ENCODE data around the gene SH3GL1.

Gene SH3GL1

DNA sequence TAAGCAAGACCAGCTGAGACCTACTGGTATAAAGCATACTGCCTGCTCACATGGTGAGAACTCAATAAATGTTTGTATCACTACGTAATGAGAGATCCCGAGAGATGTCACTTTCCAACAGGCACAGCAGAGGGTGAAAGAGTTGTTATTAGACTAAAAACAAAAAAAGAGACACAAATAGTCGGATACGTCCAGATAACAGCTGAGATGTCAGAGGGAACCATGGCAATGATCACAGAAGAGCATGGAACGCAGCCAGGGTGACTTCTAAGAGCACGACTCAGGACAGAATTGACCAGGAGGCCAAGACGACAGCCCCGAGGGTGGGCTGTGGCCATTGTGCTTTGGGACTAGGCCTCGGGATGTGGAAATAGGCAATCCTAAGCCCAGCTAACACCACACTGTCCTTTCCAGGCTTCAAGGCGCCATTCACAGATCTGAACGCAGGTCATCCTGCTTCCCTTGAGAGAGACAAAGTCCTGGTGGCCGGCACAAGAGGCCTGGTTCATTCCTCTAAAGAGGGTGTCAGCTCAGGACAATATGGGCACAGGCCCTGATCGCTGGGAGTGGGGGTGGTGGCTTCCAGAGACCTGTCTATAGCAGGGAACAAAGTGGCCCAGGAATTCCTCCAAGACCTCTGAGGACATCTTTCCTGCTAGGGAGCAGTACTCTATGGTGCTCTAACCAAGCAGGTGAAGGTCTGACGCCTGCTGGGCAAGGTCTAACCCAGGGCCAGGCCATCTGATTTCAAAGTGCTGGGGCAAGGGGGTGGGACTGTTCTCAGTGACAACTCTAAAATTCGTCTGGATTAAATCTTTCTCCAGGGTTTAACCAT lies 3.2 kb downstream of the SH3GL1 start:
- DNase-seq: no peak

DNA sequence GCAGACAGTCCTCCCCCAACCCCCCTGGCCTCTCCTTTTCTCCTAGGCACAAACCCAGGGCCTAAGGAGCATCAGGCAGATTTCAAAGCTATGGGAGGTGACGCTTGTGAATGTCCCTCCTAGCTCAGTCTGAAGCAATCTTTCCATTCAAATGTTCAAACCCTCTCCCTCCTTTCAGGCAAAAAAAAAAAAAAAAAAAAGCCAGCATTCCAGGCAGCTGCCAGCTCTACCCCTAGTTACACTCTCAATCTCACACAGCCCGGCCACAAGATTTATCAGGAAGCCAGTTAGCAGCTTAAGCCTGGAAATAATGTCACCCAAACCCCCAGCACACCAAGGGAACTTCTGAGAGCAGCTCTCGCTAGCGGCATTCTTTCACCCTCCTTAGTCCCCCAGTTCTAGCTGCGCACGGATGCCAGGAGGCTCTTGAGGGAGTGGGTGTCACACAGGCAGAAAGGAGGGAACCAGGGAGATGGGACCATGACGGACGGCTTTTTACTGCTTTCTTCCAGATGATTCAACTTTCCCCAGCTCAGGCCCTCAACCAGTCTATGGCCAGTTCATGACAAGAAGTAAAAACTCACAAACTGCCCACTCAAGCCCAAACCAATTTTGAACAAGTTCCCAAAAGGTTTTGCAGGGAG lies 6.3 kb downstream of the SH3GL1 start:
- no peak for DNase-seq

DNA sequence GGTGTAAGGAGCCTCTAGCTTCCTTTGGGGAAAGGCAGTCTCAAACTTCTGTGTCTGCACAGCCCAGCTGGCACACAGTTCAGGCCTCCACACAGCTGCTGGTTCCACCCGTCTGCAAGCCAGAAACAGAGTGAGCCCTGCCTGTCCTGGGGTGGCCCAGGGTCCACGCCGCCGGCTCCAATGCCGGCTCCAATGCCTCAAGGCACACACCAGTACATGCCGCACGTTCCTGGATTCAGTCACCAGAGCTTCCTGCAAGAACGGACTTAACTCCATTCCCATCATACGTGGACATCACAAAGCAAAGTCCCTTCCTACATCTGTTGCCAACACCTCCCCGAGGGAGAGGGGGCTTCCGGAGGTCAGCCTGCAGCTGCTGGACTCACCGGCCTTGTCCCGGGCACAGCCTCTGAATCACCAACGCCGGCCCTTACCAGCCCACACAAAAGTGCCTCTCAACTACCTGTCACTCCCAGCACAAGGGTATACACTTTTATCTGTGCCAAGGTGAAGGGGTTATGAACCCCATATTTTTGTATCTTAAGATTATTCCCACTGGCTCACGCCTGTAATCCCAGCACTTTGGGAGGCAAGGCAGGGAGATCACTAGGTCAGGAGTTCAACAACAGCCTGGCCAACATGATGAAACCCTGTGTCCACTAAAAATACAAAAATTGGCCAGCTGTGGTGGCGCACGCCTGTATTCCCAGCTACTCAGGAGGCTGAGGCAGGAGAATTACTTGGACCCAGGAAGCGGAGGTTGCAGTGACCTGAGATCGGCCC lies 8.5 kb downstream of the SH3GL1 start:
- peak; percentile 35 for DNase-seq

DNA sequence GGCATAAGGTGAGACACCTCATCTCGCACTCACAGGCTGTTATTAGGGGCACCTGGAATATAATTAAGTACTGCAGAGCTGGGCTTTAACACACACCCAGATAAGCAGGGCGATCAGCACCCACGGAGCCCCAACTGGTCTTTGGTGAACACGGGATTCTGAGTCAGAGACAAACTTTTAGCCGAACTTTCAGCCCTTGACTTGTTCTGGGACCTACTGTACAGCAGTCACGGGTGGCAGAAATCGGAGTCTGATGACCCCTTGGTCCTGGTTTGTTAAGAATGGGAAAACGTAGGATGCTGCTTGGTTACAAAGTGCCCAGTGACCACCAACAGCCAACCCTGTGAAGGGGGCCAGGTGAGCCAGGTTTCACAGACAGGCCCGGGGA lies 9.0 kb downstream of the SH3GL1 start:
- DNase-seq: no peak

DNA sequence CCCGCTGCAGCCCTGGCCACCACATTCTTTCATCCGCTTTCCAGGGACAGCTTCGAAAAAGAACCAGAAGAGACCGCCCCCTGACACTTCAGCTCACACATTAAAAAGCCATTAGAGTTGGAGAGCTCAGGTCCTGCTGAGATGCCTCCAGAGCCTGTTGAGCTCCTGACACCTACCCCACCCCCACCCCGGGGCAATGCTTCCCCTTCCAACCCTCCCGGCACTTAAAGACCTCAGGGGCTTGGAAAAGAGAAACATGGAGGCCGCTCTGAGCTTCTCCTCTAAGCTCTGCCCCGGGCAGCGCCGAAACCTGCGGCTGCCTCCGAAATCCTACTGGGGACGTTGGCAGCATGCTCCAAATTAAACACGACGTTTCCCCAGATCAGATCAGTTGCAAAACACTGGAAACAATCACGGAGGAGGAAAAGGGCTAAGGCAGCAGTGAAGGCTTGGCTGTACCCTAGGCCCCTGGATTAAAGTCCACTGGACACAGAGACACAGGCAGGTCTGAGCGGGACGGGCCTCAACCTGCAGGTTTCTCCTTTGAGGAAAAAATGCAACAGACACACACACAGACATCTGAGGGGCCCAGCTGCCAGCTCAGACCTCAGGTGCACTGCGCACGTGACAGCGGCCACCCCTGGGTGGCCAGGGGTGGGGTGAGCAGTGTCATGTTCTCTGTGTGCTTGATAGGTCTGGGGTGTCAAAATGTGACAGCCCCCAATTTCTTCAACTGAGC lies 9.6 kb downstream of the SH3GL1 start:
- DNase-seq: no peak

DNA sequence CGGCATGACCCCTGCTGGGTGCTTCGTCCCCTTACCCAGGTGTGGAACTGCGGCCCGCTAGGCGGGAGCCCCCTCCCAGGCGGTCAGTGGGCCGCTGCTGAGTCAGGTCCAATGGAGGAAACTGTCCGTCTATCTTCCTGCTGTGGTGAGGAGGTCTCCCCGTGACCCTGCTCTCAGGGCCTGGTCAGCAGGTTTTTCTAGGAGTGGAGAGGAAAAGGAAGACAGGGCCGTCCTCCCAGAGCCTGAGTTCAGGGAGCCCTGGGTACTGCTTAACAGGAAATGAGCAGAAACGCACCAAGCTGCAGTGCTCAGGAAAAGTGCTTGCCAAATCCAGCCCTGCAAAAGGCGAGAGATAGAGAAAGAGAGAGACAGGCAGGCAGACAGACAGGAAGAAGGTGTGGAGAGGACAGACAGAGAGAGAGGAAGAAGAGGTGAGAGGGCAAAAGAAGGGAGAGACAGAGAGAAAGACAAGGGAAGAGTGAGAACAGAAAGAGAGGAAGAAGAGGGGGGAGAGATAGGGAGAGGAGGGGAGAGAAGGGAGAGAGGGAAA lies 10.3 kb downstream of the SH3GL1 start:
- DNase-seq: no peak

DNA sequence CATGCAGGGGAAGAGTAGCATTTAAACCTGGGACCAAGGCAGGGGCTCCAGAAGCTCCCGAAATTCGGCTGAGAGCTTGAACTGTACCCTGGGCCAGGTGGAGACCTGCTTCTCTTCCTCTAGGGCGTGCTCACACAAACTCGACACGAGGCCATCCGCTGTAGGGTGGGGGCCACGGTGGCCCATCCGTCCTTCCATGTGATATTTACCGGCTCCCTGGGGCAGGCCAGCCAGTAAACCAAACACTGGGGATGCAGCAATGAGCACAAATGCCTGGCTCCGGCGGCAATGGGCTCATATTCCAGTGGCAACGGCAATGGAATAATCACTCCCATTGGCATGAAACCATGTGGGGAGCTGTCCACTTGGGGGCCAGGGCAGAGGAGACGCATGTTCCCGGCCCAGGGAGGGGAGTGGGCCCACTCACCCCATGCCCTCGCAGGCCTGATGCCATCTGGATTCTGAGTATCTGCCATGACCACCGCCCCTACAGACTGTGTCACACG lies 10.8 kb downstream of the SH3GL1 start:
- no peak for DNase-seq

DNA sequence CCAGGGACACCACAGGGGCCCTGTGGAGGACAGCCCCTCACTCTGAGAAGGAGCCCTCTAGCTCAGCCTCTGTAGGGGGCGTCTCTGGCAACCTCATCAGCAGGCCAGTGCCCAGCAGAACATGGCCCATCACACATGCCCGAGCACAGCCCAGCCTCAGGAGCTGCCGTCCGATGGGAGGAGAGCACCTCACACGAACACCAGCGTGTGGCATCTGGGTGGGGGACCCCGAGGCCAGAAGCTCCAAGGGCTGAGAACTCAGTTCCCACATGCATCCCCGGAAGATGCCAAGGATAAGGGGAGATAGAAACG lies 11.3 kb downstream of the SH3GL1 start:
- DNase-seq: no peak

DNA sequence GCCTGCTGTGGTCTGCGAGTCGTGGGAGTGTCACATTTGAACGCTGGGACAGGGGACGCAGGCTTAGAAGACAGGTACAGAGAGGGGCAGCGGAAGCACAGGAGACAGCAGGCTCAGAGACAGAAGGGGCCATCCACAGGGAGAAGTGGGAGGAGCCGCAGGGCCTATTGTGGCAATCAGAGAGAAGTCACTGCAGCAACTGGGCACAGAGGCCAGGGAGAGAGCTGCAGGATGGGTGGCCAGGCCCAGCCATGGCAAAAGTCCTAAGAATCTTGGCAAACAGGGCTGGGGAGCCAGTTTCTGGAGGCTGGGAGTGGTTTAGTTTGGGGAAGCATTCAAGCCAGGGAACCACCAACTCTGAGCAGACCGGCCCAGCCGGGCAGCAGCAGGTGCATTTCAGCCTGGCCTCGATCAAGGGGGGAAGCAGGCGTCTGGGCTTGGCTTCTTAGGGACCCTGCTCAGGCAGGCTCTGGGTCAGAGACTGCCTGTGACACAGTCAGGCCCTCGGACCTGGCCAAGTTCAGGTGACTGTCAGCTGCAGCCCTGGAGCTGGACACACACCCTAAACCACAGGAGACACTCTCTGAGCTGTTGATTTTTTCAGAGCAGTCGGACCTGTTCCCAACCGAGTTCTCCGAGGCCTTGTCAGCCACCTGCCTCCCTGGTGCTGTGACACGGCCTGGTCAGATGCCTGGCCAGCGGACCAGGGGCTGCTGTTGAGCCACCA lies 11.8 kb downstream of the SH3GL1 start:
- no peak for DNase-seq

DNA sequence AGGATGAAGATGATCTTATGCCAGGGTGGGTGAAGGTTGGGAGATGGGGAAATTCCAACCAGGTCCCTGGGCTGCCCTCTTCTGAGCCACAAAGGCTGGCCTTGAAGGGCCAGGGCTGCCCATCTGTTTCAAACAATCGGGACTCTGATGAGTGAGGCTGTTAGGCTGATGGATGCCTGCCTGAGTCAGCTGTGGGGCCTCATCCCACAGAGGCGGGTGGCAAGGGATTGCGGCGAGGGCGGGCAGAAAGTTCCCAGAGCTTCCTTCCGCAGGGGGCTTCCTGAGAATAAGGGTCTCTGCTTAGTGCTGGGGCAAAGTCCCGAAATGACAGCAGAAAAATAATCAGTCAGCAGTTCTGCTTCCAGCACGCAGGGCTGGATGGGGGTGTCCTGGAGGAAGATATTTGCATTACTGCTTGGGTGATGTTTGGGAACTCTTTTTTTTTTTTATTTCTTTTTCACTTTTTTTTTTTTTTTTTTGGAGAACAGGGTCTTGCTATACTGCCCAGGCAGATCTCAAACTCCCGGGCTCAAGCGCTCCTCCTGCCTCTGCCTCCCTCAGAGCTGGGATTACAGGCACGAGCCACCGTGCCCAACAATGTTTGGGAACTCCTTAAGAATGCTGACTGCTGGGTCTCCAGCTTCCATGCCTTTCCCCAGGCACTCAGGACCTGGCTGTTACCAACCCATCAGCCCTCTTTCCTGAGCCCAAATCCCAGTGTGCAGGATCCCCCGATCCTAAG lies 14.1 kb downstream of the SH3GL1 start:
- no peak for DNase-seq

DNA sequence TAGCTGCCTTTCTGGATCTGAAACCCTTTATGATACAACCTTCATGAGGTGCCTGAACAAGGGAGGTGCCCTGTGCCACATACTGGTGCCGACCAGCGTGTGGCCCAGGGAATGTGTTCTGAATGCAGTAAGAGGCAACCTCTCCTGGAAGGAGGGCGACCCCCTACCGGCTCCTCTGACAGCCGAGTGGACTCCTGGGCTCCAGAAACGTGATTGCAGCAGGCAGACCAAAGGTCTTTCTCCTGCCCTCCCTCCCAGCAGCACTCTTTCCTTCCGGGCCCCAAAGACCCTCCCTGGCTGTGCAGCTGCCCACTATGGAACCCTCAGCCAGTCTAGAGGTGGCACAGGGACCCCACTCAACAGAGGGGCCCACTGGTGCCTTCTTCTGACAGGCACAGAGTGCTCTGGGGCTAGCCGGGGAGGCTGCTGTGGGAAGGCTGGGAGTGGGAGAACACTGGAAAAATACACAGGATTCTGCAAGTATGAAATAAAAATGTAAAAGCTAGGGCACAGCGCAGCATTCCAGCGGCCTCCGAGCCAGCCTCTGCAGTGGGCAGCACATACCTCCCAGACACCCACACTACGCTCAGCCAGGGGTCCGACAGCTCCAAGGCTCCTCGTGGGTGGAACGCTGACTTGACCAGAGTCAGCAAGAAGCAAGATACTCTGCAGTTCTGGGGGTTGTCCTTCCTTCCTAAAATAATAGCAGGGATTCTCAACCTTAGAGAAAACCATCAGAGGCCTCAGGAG lies 14.9 kb downstream of the SH3GL1 start:
- no peak for DNase-seq

DNA sequence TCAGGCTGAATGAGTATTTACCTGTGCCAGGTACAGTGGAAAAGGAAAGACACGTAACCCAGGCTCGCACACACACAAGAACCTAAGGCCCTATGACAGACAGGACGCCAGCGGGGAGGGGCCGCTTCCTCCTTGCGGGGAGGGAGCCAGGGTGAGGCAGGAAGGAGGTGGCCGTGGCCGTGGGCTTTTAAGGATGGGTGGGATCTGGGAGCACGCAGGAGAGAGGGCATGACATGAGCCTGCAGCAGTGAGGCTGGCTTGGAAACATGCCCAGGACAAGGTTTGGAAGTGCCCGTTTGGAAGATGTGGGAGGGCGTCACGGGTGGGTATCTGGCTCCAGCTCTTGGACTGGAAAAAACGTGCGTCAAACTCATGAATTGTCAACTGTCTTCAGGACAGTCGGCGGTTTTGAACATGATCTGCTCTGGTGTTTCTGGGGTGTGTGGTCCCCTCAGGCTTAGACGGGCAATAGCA lies 20.1 kb downstream of the SH3GL1 start:
- DNase-seq: no peak

DNA sequence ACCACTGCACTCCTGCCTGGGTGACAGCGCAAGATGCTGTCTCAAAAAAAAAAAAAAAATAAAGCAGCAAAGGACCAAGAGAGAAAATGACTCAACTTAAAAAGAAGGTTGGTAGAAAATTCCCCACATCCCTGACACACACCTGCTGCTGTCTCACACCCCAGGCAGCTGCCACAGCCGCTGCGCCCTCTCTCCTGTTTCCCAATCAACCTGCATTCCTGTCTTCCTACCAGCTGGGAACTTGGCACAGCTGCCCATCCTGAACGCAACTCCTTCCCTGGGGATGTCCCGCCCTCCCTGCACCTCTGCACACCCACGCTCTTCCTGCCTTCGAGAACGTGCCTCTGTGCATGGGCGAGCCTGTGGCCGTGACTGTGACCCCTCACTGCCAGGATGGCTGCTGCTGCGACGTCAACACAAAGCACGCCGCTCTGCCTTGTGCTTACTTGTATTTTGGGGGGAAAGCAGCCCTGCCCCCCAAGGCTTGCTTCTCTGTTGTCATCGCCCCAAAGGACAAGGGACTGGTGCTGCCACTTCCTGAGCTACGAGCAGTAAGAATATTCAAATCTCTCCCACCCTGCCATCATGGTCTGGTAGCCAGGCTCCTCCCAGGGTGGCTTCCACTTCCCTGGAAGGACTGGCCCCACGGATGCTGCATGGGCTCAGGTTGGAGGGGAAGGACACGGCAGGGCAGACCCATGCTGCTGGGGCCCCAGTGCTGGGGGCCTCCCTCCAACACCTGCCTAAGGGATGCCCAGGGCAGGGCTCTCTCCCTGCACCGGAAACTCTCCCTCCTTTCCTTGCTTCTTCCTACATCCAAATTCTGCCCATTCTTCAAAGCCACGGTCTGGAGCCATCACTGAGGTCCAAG lies 20.7 kb downstream of the SH3GL1 start:
- DNase-seq: no peak

DNA sequence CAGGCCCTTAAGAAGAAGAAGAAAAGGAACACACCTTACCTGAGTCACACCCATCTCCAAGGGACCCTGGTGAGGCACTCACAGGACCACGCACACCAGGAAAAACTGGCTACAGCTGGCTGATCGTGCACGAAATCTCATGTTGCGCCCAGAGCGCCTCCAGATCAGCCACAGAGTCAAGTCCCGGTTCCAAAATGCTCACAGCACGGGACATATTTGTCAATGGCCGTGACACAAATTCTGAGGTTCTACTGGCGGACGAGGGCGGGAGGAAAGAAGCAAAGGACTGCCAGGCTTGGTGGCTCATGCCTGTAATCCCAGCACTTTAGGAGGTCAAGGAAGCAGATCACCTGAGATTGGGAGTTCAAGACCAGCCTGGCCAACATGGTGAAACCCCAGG lies 21.5 kb downstream of the SH3GL1 start:
- no peak for DNase-seq

DNA sequence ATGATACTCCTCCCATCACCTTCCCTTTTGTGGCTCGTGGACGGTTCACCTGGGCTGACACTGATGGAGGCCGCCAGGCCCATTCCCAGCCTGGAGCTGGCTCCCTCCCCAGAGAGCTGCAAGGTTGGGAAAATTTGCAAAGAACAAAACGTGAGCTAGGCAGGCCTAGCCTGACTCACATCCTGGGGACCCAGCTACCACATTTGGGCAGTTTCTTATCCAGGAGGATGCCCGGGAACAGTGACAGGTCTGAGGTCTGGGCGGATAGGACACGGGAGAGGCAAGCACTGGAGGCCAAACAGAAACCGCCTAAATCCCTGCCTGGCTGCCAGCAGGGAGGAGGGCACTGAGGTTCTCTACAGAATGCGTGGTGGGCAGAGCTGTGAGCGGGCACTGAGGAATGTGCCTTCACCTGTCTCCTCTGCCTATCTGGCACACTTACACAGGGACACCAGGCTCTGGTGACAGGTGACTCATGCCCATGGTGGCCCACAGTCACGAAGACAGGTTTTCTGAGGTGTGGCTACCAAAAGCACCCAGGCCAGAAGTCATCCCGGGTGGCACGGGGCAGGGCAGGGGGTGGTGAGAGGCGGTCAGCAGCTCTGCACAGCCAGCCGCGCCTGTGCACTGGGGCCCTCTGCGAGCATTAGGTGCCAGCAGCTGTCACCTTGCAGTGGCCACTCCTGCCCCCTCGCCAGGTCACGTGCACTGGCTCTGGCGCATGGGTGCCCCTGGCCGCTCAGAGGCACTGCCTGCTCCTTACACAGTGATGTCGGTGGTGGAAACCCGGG lies 23.2 kb downstream of the SH3GL1 start:
- no peak for DNase-seq

DNA sequence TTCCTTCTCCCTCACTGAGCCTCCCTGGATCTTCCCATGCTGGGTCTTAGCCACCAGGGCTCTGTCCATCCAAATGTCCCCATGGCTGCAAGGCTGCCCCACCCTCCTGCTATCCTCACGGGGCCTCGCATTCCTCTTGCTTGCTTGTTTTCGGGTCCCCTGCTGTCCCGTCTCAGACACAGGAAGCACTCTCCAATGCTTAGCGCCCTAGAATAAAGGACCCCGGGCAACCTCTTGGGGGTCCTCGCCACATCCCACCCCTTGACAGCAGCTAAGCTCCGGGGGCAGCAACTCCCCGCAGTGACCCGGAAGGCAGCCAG lies 23.7 kb downstream of the SH3GL1 start:
- no peak for DNase-seq

DNA sequence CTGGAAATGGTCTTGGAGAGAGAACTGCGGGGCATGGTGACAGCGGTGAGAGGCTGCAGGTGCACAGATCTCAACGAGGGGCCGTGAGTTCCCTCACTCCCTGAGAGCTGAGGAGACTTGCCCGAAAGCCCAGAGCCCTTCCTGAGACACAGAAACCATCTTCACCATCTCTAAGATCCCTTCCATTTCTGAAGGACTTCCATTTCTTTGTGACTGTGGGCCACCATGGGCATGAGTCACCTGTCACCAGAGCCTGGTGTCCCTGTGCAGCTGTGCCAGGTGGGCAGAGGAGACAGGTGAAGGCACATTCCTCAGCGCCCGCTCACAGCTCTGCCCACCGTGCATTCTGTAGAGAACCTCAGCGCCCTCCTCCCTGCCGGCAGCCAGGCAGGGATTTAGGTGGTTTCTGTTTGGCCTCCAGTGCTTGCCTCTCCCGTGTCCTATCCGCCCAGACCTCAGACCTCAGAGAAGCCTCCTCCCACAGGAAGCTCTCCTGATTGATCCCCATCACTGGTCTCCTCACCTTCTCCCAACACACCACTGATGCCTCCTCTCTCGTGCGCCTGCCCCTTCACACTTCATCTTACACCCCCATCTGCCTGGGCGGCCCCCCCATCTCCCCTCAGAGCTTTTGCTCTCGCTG lies 24.2 kb downstream of the SH3GL1 start:
- DNase-seq: no peak
